Lower leg skin (tissue), 3 donors: ENCODE measurements around the gene LYSMD2.

Source experiments
- CTCF ChIP-seq, 3 donors: fragments of 450-650 bp; IDR thresholded peaks; one replicate each; pipeline ENCODE4 v1.5.1; 2016; ENCODE audit warnings: antibody characterized with exemption in 3 of 3, mild to moderate bottlenecking in 3 of 3, moderate library complexity in 2 of 3
- POLR2A ChIP-seq, 2 donors: fragments of 450-650 bp; IDR thresholded peaks; one replicate each; pipeline ENCODE4 v1.6.1; 2016 to 2017; ENCODE audit warnings: antibody characterized with exemption in 2 of 2, mild to moderate bottlenecking in 1 of 2, moderate library complexity in 1 of 2

GRCh38 chr15:51749307-51749706, 11.9 kb upstream of the LYSMD2 start:
- no peak for TF ChIP-seq CTCF (IDR thresholded peaks at IDR 0.05)
- no peak for TF ChIP-seq POLR2A (IDR thresholded peaks at IDR 0.05)
